ENCODE measurements around the gene CDC42BPG.

Gene CDC42BPG, protein sequence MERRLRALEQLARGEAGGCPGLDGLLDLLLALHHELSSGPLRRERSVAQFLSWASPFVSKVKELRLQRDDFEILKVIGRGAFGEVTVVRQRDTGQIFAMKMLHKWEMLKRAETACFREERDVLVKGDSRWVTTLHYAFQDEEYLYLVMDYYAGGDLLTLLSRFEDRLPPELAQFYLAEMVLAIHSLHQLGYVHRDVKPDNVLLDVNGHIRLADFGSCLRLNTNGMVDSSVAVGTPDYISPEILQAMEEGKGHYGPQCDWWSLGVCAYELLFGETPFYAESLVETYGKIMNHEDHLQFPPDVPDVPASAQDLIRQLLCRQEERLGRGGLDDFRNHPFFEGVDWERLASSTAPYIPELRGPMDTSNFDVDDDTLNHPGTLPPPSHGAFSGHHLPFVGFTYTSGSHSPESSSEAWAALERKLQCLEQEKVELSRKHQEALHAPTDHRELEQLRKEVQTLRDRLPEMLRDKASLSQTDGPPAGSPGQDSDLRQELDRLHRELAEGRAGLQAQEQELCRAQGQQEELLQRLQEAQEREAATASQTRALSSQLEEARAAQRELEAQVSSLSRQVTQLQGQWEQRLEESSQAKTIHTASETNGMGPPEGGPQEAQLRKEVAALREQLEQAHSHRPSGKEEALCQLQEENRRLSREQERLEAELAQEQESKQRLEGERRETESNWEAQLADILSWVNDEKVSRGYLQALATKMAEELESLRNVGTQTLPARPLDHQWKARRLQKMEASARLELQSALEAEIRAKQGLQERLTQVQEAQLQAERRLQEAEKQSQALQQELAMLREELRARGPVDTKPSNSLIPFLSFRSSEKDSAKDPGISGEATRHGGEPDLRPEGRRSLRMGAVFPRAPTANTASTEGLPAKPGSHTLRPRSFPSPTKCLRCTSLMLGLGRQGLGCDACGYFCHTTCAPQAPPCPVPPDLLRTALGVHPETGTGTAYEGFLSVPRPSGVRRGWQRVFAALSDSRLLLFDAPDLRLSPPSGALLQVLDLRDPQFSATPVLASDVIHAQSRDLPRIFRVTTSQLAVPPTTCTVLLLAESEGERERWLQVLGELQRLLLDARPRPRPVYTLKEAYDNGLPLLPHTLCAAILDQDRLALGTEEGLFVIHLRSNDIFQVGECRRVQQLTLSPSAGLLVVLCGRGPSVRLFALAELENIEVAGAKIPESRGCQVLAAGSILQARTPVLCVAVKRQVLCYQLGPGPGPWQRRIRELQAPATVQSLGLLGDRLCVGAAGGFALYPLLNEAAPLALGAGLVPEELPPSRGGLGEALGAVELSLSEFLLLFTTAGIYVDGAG (N-terminal part only)

DNA sequence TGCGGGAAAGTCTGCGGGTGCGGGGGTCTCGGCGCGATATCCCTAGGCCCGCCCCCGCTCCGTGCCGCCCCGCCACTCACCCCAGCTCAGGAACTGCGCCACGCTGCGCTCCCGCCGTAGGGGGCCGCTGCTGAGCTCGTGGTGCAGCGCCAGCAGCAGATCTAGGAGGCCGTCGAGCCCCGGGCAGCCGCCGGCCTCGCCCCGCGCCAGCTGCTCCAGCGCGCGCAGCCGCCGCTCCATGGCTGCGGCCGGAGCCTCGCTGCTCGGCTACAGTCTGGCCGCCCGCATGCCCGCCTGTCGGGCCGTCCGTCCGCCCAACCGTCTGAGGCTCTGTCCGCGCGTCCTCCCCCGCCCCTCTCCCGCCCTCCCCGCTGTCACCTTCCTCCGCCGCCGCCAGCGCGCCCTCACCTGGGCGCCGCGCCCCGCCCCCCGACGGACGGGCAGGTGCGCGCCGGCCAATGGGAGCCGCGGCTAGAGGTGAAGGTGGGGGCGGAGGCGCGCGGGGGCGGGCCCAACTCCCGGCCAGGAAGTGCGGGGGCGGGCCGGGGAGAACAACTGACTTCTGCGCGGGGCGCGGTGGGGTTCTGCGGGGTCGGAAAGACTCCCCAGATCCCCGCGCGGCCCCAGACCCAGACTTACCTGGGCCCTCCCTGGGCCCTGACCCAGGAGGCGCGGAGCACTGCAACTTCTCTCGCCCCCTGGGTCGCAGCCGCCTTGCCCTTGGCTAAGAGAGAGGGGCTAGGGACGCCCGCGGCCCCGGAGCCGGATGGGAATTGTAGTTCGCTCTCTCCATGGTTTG lies at the start of gene CDC42BPG:
CDC42BPG (minus strand) TSS at position 324 of the 799 bp plus-strand sequence; CDS start at position 240, 84 bp downstream.
- DNase-seq (ENCODE audit: low read depth), result peak; percentile 52

GRCh38 chr11:64893194-64894069 lies 49.0 kb upstream of the CDC42BPG start:
- DNase-seq (ENCODE audit: low read depth), result no peak

- DNase-seq (ENCODE audit: low read depth), result no peak
Measured at GRCh38 chr11:64892838-64893193, 48.4 kb upstream of the CDC42BPG start.

DNA sequence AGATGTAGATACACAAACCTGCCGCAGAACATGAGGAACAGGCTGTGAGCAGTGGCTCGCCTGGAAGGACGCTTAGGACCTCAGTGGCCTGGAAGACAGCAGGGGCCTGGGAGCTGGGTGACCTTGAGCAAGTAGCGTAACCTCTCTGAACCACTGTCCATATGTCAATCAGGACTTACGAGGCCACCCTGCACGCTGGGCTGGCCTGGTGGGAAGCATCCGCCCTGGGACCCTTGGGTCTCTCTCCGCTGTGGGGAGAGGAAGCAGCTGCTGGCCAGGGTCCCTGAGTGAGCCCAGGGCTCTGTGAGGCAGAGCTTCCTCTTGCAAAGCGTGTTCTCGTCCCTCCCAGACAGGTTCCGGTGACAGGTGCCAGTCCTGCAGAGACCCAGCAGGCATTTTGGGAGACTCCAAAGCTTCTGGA lies 48.0 kb upstream of the CDC42BPG start:
- no peak for DNase-seq (ENCODE audit: low read depth)

DNA sequence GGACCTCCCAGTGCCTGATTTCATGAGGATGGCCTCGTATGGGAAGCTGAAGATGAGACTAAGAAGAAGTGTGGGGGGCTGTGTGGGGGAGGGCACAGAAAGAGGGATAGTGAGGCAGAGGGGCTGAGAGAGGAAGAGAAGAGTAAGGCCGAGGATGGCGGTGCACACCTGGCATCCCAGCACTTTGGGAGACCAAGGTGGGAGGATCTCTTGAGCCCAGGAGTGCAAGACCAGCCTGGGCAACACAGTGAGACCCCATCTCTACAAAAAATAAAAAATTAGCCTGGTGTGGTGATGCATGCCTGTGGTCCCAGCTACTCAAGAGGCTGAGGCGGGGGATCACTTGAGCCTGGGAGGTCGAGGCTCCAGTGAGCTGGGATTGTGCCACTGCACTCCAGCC lies 47.4 kb upstream of the CDC42BPG start:
- no peak for DNase-seq (ENCODE audit: low read depth)

- no peak for DNase-seq (ENCODE audit: low read depth)
Measured at GRCh38 chr11:64891215-64891848, 46.9 kb upstream of the CDC42BPG start.

- no peak for DNase-seq (ENCODE audit: low read depth)
Measured at GRCh38 chr11:64890522-64890939, 46.1 kb upstream of the CDC42BPG start.

- DNase-seq (ENCODE audit: low read depth), result no peak
Measured at GRCh38 chr11:64888729-64889511, 44.5 kb upstream of the CDC42BPG start.

DNA sequence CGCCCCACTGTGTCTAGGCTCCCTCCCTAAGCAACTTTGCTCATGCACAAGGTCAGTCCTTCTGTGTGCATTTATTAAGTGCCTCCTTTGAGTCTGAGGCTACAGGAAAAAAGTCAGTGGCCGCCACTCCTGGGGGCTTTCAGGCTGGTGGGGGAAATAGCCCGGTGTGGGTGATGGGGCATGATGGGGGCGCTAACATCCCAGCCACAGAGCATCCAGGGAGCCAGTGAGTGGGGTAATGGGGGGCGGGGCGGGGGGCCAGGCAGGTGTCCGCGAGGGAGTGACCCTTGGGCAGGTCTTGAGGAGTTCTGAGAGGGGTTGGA lies 43.9 kb upstream of the CDC42BPG start:
- no peak for DNase-seq (ENCODE audit: low read depth)

GRCh38 chr11:64887757-64888405 lies 43.4 kb upstream of the CDC42BPG start:
- peak; percentile 81 for DNase-seq (ENCODE audit: low read depth)

- no peak for DNase-seq (ENCODE audit: low read depth)
Measured at GRCh38 chr11:64887234-64887756, 42.8 kb upstream of the CDC42BPG start.

DNA sequence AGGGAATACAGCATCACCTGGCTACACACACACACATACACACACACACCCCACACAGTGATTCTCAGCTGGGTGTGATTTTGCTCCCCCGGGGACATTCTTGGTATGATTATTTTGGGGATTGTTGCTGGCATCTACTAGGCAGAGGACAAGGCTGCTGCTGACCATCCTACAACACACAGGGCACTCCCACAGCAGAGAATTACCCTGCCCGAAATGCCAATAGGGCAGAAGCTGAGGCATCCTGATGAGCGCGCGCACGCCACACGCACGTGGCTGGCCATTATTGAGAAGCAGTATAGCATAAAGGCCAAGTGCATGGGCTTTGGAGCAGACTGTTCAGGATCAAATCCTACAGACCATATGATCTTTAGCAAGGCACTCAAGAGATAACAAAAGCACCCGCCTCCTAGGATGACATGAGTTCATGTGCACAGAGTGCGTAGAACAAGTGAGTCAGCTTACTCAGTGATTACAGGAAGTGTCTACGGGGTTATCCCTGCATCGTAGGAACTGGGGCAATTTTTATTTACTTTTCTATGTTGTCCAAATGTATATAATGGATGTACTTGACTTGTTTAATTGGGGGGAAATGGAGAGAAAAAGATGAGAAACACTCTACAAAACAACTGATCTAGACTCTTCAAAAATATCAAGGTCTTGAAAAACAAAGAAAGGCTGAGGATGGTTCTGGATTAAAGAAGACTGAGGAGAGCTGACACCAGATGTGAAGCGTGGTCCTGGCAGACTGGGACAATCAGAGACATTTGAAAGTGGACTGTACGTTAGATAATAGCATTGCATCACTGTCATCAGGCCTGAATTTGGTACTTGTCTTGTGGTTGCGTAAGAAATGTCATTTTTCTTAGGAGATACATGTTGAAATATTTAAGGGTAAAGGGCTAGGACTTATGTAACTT lies 41.2 kb upstream of the CDC42BPG start:
- DNase-seq (ENCODE audit: low read depth), result no peak

- no peak for DNase-seq (ENCODE audit: low read depth)
Measured at GRCh38 chr11:64884019-64884418, 39.6 kb upstream of the CDC42BPG start.

DNA sequence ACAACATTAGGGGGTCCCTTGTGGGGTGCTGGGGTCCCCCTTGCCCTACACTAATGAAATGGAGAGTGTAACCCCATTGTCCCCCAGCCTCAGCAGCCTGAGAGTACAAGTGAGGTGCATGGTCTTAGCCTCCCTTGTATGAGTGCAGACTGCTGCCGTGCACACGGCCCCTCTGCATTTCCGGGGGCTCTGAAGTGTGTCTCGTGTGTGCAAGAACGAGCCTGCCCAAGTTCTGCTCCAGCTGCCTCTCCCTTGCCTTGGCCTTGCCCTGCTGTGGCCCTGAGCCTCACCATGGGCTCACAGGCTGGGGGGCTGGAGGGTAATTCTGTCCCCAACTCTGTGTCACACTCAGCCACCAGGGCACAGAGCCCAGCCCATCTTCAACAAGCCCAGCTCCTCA lies 39.1 kb upstream of the CDC42BPG start:
- DNase-seq (ENCODE audit: low read depth), result no peak

DNA sequence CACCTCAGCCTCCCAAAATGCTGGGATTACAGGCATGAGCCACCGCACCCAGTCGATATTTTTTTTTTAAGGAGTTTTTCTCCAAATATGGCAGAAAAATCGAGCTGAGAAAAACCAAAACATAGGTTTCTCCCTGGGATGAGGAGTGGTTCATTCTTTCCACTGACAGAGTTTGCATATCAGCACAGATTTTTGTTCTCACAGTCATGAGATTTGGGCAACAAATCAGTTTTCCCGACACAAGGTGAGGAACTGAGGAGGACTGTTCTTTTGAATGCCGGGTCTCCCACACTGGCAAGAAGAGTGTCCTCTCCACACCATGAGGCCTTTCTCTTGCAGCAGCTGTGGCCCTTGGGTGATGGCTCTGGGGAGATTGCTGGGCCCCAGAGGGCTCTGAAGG lies 37.8 kb upstream of the CDC42BPG start:
- no peak for DNase-seq (ENCODE audit: low read depth)

- DNase-seq (ENCODE audit: low read depth), result no peak
Measured at GRCh38 chr11:64881476-64881875, 37.0 kb upstream of the CDC42BPG start.
